HS-5 (cell line): ENCODE measurements around the gene LDLR.

ENCODE experiments used
- DNase-seq: peaks from one replicate; pipeline ENCODE4 v3.0.0-alpha.2; 2012; ENCODE audit warnings: low read depth

Gene LDLR

DNA sequence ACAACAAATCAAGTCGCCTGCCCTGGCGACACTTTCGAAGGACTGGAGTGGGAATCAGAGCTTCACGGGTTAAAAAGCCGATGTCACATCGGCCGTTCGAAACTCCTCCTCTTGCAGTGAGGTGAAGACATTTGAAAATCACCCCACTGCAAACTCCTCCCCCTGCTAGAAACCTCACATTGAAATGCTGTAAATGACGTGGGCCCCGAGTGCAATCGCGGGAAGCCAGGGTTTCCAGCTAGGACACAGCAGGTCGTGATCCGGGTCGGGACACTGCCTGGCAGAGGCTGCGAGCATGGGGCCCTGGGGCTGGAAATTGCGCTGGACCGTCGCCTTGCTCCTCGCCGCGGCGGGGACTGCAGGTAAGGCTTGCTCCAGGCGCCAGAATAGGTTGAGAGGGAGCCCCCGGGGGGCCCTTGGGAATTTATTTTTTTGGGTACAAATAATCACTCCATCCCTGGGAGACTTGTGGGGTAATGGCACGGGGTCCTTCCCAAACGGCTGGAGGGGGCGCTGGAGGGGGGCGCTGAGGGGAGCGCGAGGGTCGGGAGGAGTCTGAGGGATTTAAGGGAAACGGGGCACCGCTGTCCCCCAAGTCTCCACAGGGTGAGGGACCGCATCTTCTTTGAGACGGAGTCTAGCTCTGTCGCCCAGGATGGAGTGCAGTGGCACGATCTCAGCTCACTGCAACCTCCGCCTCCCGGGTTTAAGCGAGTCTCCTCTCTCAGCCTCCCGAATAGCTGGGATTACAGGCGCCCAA, at the start of gene LDLR:
Gene LDLR (plus strand): TSS at position 210 of the 760 bp plus-strand sequence. CDS start 86 bp downstream, at position 296.
- DNase-seq, result peak; percentile 84

DNA sequence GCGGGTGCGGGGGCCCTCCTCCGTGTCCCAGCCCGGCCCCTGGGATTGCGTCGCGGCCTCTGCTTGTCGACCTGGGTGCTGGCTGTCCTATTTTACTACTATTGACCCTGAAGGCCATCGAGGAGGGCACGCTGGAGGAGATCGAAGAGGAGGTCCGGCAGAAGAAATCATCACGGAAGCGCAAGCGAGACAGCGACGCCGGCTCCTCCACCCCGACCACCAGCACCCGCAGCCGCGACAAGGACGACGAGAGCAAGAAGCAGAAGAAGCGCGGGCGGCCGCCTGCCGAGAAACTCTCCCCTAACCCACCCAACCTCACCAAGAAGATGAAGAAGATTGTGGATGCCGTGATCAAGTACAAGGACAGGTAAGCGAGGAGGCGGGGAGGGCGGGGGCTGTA, 48.1 kb upstream of the LDLR start:
- no peak for DNase-seq

DNA sequence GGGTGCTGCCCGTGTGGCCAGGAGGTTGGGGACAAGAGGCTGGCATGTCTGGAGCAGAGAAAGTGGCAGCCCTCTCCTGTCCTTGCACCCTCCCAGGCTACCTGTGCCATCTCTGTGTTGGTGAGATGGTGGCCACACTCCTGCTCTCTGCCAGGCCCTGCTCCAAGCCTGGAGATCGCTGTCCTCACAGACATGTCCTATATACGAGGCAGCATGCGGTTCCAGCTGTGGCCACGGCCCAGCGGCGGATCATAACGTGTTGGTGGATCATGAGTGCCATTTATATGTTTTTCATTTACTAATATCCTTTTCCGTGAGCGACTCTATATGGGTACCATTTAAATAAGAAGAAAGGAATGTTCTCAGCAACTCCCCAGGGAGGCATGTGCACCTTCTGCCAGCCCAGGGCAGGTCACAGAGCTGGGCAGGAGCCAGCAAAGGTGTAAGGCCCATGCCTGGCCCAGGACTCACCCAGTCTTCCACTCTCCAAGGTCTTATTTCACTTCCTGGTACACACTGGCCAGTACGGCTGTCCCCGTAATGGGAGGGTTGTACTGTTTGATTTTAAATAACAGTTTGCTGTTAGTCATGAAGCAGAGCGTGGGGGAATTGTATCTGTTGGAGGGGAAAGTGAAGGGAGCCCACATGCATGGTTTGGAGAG, 47.2 kb upstream of the LDLR start:
- DNase-seq, result no peak

GRCh38 chr19:11044431-11044830, 44.8 kb upstream of the LDLR start:
- no peak for DNase-seq

- DNase-seq, result no peak
Observed at GRCh38 chr19:11045536-11045935, 43.7 kb upstream of the LDLR start.

- no peak for DNase-seq
Observed at GRCh38 chr19:11046605-11047354, 42.5 kb upstream of the LDLR start.

GRCh38 chr19:11047866-11048265, 41.4 kb upstream of the LDLR start:
- DNase-seq, result no peak

GRCh38 chr19:11050323-11051114, 38.7 kb upstream of the LDLR start:
- DNase-seq, result no peak

GRCh38 chr19:11053817-11054195, 35.5 kb upstream of the LDLR start:
- no peak for DNase-seq

DNA sequence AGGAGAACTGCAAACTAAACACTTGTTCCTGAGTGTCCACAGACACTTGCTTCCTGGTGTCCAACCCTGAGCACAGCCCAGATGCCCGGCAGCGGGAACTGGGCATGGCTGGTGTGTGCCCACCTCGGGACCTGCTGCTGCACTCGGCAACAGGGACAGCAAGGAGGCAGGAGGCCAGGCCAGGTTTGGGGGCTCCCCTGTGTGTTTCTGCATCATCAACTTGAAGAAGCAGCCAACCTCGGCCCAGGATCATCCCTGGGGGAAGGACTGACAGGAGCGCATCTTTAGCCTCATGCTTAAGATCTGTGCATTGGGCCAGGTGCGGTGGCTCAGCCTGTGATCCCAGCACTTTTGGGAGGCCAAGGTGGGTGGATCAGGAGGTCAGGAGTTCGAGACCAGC, 35.1 kb upstream of the LDLR start:
- DNase-seq, result no peak

GRCh38 chr19:11054628-11055027, 34.6 kb upstream of the LDLR start:
- DNase-seq, result no peak

DNA sequence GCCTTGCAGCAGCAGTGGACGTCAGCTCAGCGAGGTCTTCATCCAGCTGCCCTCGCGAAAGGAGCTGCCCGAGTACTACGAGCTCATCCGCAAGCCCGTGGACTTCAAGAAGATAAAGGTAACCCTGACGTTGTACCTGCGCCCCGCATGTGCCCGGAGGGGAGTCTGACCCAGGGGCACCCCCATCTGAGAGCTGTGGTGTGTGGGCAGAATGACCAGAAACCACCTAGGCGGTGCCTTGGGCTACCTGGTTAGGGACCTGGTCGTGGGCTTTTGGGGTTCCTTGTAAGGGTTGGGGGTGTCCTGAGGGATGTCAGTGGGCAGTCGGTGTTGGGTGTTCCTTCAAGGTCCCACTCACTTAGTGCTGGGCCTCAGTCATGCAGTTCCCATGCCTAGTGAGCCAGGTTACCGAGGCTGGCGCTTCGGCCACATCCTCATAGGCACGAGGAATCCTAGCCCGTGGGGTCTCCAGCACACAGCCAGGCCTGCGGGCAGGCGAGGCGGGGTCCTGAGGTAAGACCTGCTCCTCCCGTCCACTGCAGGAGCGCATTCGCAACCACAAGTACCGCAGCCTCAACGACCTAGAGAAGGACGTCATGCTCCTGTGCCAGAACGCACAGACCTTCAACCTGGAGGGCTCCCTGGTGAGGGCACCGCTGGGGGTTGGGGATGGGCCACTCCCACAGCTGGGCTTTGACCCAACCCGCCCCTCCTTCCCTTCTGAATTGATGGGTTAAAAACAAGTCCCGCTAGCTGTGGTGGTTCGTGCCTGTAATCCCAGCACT, 30.8 kb upstream of the LDLR start:
- no peak for DNase-seq

DNA sequence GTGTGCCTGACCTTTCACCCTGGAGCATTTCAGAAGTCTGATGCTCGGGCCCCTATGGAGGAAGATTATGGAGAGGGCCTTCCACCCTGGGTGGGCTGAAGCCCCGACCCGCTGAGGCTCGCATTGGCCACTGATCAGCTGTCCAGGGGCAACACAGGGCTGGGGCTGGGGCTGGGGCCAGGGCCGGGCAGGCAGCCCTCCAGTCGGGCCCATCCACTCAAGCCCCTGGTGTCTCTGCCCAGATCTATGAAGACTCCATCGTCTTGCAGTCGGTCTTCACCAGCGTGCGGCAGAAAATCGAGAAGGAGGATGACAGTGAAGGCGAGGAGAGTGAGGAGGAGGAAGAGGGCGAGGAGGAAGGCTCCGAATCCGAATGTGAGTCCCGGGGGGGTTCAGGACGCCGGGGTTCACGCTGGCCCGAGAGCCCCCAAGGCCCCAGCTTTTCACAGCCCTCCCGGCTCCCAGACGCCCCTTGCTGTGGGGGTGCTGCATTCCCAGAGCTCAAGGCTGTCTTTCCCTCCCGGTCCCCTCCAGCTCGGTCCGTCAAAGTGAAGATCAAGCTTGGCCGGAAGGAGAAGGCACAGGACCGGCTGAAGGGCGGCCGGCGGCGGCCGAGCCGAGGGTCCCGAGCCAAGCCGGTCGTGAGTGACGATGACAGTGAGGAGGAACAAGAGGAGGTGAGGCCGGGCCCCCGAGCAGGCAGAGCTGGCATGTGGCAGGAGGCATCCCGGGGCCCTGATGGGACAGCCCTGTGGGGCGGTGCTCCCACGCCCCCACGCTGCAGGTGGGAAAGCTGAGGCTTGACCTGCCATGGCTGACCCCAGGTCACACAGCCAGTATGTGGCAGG, 29.5 kb upstream of the LDLR start:
- no peak for DNase-seq

GRCh38 chr19:11061952-11062351, 27.3 kb upstream of the LDLR start:
- DNase-seq, result no peak

GRCh38 chr19:11063434-11063833, 25.8 kb upstream of the LDLR start:
- no peak for DNase-seq

GRCh38 chr19:11064831-11065303, 24.4 kb upstream of the LDLR start:
- DNase-seq, result no peak

DNA sequence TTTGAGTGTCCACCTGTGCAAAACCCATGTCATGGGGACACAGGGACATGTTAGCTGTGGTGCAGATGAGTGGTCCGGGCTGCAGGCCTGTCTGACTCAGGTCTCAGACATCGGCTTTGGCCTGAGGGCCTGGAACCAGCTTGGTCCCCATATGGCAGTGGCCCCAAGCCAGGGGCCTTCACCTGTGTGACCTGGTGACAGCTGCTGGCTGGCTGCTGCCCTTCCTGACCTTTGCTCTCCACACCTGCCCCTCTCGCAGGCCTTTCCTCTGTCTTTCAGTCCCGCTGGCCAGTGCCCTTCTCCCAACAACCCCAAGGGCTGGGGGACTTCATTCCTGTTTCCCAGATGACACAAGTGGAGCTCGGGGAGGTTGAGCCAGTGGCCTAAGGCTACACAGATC, 22.9 kb upstream of the LDLR start:
- DNase-seq, result no peak

DNA sequence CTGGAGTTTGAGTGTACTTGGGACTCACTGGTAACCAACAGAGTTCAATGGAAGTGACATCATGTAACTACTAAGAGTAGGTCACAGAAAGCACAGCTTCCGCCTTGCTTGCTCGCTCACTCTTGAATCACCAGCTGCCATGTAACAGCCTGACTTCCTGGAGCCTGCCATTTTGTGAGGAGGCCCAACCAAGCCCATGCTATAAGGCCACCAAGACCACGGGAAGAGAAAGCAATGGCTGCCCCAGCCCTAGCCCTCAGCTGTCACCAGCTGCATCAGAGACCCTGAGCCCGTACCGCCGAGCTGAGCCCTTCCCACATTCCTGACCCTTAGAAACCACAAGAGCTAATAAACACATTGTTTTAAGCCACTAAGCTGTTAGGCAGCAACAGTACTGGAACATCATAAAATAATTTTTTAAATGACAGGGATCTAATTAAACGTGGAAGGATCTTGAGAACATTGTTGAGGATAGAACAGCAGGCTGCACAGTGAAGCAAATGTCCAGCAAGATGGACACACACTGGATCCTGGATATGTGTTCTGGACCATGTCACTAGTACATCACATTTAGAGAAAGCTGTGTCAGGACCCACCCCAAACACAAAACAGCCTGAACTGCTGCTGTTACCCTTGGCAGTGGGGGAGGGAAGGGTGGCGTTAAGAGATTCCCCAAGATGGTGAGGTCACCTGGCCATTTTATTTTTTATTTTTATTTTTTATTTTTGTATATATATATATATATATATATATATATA, 21.7 kb upstream of the LDLR start:
- no peak for DNase-seq

- no peak for DNase-seq
Observed at GRCh38 chr19:11069561-11069960, 19.7 kb upstream of the LDLR start.

GRCh38 chr19:11070123-11070522, 19.1 kb upstream of the LDLR start:
- no peak for DNase-seq
